Neural progenitor cell (in vitro differentiated cells): ENCODE results near the gene FAM32A. TPM values are rescaled to one million over a fixed set of nuclear protein-coding genes. Genes with fewer than 3 reads are reported as not detected.

Source experiments
- DNase-seq: peaks from one replicate; pipeline ENCODE4 v3.0.0-alpha.2; 2016; ENCODE audit warnings: low spot score
- H2AFZ ChIP-seq: fragments of 200-600 bp; sonication (generic); replicated peaks from 2 replicates; pipeline ENCODE4 v1.6.1; 2016; ENCODE audit warnings: antibody characterized with exemption
- H3F3A ChIP-seq: fragments of 200-600 bp; sonication (generic); 2 replicates; pipeline ENCODE4 v1.6.1; 2016; ENCODE audit warnings: antibody characterized with exemption, low read depth
- H3K27ac ChIP-seq: fragments of 200-600 bp; sonication (generic); 2 replicates; pipeline ENCODE4 v1.5.1; 2016; ENCODE audit warnings: mild to moderate bottlenecking
- H3K27me3 ChIP-seq: fragments of 200-600 bp; sonication (generic); 2 replicates; pipeline ENCODE4 v1.6.1; 2016; ENCODE audit warnings: mild to moderate bottlenecking, moderate library complexity
- H3K36me3 ChIP-seq: fragments of 200-600 bp; sonication (generic); 2 replicates; pipeline ENCODE4 v1.5.1; 2016
- H3K4me1 ChIP-seq: fragments of 200-600 bp; sonication (generic); 2 replicates; pipeline ENCODE4 v1.6.1; 2016; ENCODE audit warnings: mixed run types
- H3K4me2 ChIP-seq: fragments of 200-600 bp; sonication (generic); 2 replicates; pipeline ENCODE4 v1.6.1; 2016
- H3K4me3 ChIP-seq: fragments of 200-600 bp; sonication (generic); 2 replicates; pipeline ENCODE4 v1.5.1; 2016
- H3K79me2 ChIP-seq: fragments of 200-600 bp; sonication (generic); 2 replicates; pipeline ENCODE4 v1.6.1; 2016; ENCODE audit warnings: low read depth
- H3K9ac ChIP-seq: fragments of 200-600 bp; sonication (generic); 2 replicates; pipeline ENCODE4 v1.6.1; 2016
- H3K9me3 ChIP-seq: fragments of 200-600 bp; sonication (generic); 2 replicates; pipeline ENCODE4 v1.5.1; 2016; ENCODE audit warnings: low read depth
- H4K20me1 ChIP-seq: fragments of 200-600 bp; sonication (generic); 2 replicates; pipeline ENCODE4 v1.6.1; 2016; ENCODE audit warnings: low read depth
- H3K27ac Mint-ChIP-seq: 3 replicates; pipeline ENCODE4 v1.8.0; 2021; ENCODE audit warnings: mixed read lengths
- H3K27me3 Mint-ChIP-seq: 2 replicates; pipeline ENCODE4 v1.8.0; 2022; ENCODE audit warnings: low read depth, mild to moderate bottlenecking, inconsistent platforms, moderate library complexity, mixed read lengths; ENCODE audit not compliant: insufficient read depth
- H3K36me3 Mint-ChIP-seq: 3 replicates; pipeline ENCODE4 v1.8.0; 2021; ENCODE audit warnings: mixed read lengths
- H3K4me1 Mint-ChIP-seq: 3 replicates; pipeline ENCODE4 v1.8.0; 2021; ENCODE audit warnings: mixed read lengths
- H3K4me3 Mint-ChIP-seq: 3 replicates; pipeline ENCODE4 v1.8.0; 2021; ENCODE audit warnings: mild to moderate bottlenecking, moderate library complexity, mixed read lengths
- H3K9me3 Mint-ChIP-seq: 3 replicates; pipeline ENCODE4 v1.8.0; 2020; ENCODE audit warnings: mixed read lengths
- CTCF ChIP-seq: fragments of 200-600 bp; sonication (generic); IDR thresholded peaks from 2 replicates; pipeline ENCODE4 v1.5.1; 2017; ENCODE audit warnings: antibody characterized with exemption, mild to moderate bottlenecking
- EZH2 ChIP-seq: fragments of 200-600 bp; sonication (generic); IDR thresholded peaks from 2 replicates; pipeline ENCODE4 v1.6.1; 2017; ENCODE audit warnings: antibody characterized with exemption, mild to moderate bottlenecking, moderate library complexity
- EZH2phosphoT487 ChIP-seq: fragments of 200-600 bp; sonication (generic); IDR thresholded peaks from 2 replicates; pipeline ENCODE4 v1.6.1; 2017; ENCODE audit warnings: antibody characterized with exemption
- total RNA-seq: library from RNA; depleted of rRNA; stranded (reverse); fragments of >200 nt; gene quantifications from 2 replicates; pipeline ENCODE4 v1.2.3, GENCODE V29; 2015; ENCODE audit warnings: low replicate concordance

The FAM32A gene
- total RNA-seq, 1 donor from 2014 or later = 139 TPM

- H3K27ac ChIP-seq = no peak overlapping the region
- Mint-ChIP-seq H3K36me3 (peaks cover 37% of the 10 kb centered on the region), H3K27ac (no peak overlapping the region), H3K9me3 (no peaks in the 10 kb centered on the region), H3K27me3 (no peaks in the 10 kb centered on the region), H3K4me1 (no peaks in the 10 kb centered on the region), H3K4me3 (no peak overlapping the region)
- no peak overlapping the region for H3K4me2 ChIP-seq
- H4K20me1 ChIP-seq = peaks cover 4% of the 10 kb centered on the region
- H2AFZ ChIP-seq = no peak overlapping the region
- H3K9ac ChIP-seq = no peak overlapping the region
- TF ChIP-seq EZH2 (no peak), CTCF (no peak), EZH2phosphoT487 (no peak)
- H3K4me1 ChIP-seq = no peaks in the 10 kb centered on the region
- H3K27me3 ChIP-seq = no peaks in the 10 kb centered on the region
- no peak for DNase-seq
- no peaks in the 10 kb centered on the region for H3K36me3 ChIP-seq
- no peaks in the 10 kb centered on the region for H3K9me3 ChIP-seq
- H3F3A ChIP-seq = no peaks in the 10 kb centered on the region
- no peak overlapping the region for H3K4me3 ChIP-seq
- peaks cover 5% of the 10 kb centered on the region for H3K79me2 ChIP-seq
These were observed 20.2 kb downstream of the FAM32A start for GRCh38 chr19:16205205-16206045.

- no peaks in the 10 kb centered on the region for H3K9me3 ChIP-seq
- no peak overlapping the region for H2AFZ ChIP-seq
- Mint-ChIP-seq H3K9me3 (peaks cover 3% of the 10 kb centered on the region), H3K4me3 (peak overlapping the region; percentile 58), H3K27me3 (no peaks in the 10 kb centered on the region), H3K4me1 (no peaks in the 10 kb centered on the region), H3K36me3 (peaks cover 38% of the 10 kb centered on the region), H3K27ac (no peak overlapping the region)
- H3K9ac ChIP-seq = no peak overlapping the region
- H3K36me3 ChIP-seq = no peaks in the 10 kb centered on the region
- H4K20me1 ChIP-seq = peaks cover 4% of the 10 kb centered on the region
- no peak for DNase-seq
- no peak overlapping the region for H3K27ac ChIP-seq
- H3K4me3 ChIP-seq = no peak overlapping the region
- H3K4me1 ChIP-seq = no peaks in the 10 kb centered on the region
- no peaks in the 10 kb centered on the region for H3F3A ChIP-seq
- TF ChIP-seq EZH2 (no peak), EZH2phosphoT487 (no peak), CTCF (no peak)
- H3K79me2 ChIP-seq = no peaks in the 10 kb centered on the region
- no peak overlapping the region for H3K4me2 ChIP-seq
- no peaks in the 10 kb centered on the region for H3K27me3 ChIP-seq
These were observed 20.9 kb downstream of the FAM32A start for GRCh38 chr19:16206046-16206605.

- H3K4me3 ChIP-seq = no peak overlapping the region
- no peaks in the 10 kb centered on the region for H3K4me1 ChIP-seq
- no peaks in the 10 kb centered on the region for H3K9me3 ChIP-seq
- Mint-ChIP-seq H3K4me3 (no peak overlapping the region), H3K4me1 (no peaks in the 10 kb centered on the region), H3K36me3 (peaks cover 40% of the 10 kb centered on the region), H3K27ac (no peak overlapping the region), H3K27me3 (no peaks in the 10 kb centered on the region), H3K9me3 (peaks cover 3% of the 10 kb centered on the region)
- H3K79me2 ChIP-seq = no peaks in the 10 kb centered on the region
- H3K27ac ChIP-seq = no peak overlapping the region
- H2AFZ ChIP-seq = no peak overlapping the region
- H3K27me3 ChIP-seq = no peaks in the 10 kb centered on the region
- H3F3A ChIP-seq = no peaks in the 10 kb centered on the region
- no peak overlapping the region for H3K9ac ChIP-seq
- H3K36me3 ChIP-seq = no peaks in the 10 kb centered on the region
- no peak for DNase-seq
- H3K4me2 ChIP-seq = no peak overlapping the region
- no peak for TF ChIP-seq EZH2phosphoT487
- no peak for TF ChIP-seq CTCF
- no peak for TF ChIP-seq EZH2
- peaks cover 2% of the 10 kb centered on the region for H4K20me1 ChIP-seq
These were observed 21.4 kb downstream of the FAM32A start for GRCh38 chr19:16206637-16207036.
